Activated T-cell treated with anti-CD3 and anti-CD28 coated beads, Interleukin-2, amount 50 U/mL, for 24 hours (primary cell): Measurements from ENCODE around the gene GABRG3.

ENCODE experiments used
- DNase-seq: peaks from one replicate; pipeline ENCODE4 v3.0.0-alpha.2; 2020
- H3K27ac Mint-ChIP-seq: 2 replicates; pipeline ENCODE4 v1.8.0; 2020; ENCODE audit warnings: mild to moderate bottlenecking, mixed read lengths
- H3K27me3 Mint-ChIP-seq: 2 replicates; pipeline ENCODE4 v1.8.0; 2020; ENCODE audit warnings: mixed read lengths
- H3K36me3 Mint-ChIP-seq: 2 replicates; pipeline ENCODE4 v1.8.0; 2020; ENCODE audit warnings: low read depth, mixed read lengths
- H3K4me1 Mint-ChIP-seq: 2 replicates; pipeline ENCODE4 v1.8.0; 2020; ENCODE audit warnings: low read depth, mixed read lengths
- H3K4me3 Mint-ChIP-seq: 2 replicates; pipeline ENCODE4 v1.8.0; 2020; ENCODE audit warnings: mild to moderate bottlenecking, moderate library complexity, mixed read lengths
- H3K9me3 Mint-ChIP-seq: 2 replicates; pipeline ENCODE4 v1.8.0; 2020; ENCODE audit warnings: mixed read lengths

GABRG3 gene

DNA sequence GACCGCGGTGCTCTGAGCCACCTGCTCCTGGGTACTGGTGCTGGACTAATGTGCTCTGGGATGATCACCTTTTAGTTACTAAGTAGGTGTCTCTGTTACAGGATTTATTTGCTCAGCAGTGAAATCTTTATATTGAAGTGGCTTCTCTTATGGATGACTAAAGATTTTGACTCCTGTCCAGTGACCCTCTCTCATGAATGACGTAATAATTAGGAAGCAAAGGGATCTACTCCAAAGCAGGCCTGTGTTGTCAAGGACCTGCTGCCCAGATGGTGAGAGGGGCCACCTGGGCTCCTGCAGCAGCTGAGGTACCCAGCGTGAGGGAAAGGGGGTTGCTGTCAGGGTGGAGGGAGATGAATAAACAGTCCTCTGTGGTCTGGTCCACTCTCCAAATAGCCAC, 263.6 kb downstream of the GABRG3 start:
- Mint-ChIP-seq H3K9me3 (peaks cover 2% of the 10 kb centered on the region), H3K27ac (no peak overlapping the region), H3K4me3 (no peak overlapping the region), H3K36me3 (no peaks in the 10 kb centered on the region), H3K27me3 (no peaks in the 10 kb centered on the region), H3K4me1 (no peaks in the 10 kb centered on the region)
- no peak for DNase-seq

GRCh38 chr15:27235161-27235560, 264.2 kb downstream of the GABRG3 start:
- Mint-ChIP-seq H3K4me1 (no peaks in the 10 kb centered on the region), H3K27ac (no peak overlapping the region)

GRCh38 chr15:27235681-27236080, 264.7 kb downstream of the GABRG3 start:
- H3K9me3 Mint-ChIP-seq, result peaks cover 2% of the 10 kb centered on the region
- H3K27me3 Mint-ChIP-seq, result no peaks in the 10 kb centered on the region
- no peak overlapping the region for H3K4me3 Mint-ChIP-seq
- no peaks in the 10 kb centered on the region for H3K4me1 Mint-ChIP-seq
- DNase-seq, result no peak
- H3K27ac Mint-ChIP-seq, result no peak overlapping the region
- no peaks in the 10 kb centered on the region for H3K36me3 Mint-ChIP-seq

More at GRCh38 chr15:27235161-27235560, 264.2 kb downstream of the GABRG3 start:
- peaks cover 2% of the 10 kb centered on the region for H3K9me3 Mint-ChIP-seq
- no peaks in the 10 kb centered on the region for H3K27me3 Mint-ChIP-seq
- H3K4me3 Mint-ChIP-seq, result no peak overlapping the region
- no peaks in the 10 kb centered on the region for H3K36me3 Mint-ChIP-seq
- DNase-seq, result no peak

DNA sequence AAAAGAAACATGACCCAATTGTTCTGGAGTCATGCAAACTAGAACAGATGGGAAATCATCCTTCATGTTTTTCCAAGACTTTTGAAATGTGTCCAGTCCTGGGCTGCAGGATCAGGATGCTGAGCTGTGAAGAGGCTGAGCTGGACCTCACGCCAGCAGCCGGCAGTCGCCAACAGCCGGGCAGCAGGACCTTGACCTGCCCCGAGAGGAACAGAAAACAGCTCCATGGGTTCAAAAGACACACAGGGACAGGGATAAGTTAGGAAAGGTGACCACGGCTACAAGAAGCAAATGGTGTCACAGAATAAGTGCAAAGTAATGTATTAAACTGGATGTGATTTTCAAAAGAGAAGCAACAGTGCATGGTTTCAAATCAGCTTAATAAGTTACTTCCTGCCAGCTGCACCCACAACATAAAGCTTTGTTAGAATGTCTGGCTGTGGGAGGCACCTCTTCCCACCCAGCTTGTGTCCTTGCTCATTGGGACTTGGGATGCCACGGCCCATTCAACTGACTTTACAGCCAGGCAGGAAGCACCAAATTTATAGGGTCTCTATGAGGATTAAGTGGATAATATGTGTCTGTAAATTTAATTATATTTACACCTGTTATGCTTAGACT, 266.4 kb downstream of the GABRG3 start:
- Mint-ChIP-seq H3K27ac (no peak overlapping the region), H3K9me3 (no peaks in the 10 kb centered on the region), H3K4me1 (no peaks in the 10 kb centered on the region), H3K27me3 (no peaks in the 10 kb centered on the region), H3K36me3 (no peaks in the 10 kb centered on the region), H3K4me3 (no peak overlapping the region)
- no peak for DNase-seq

- Mint-ChIP-seq H3K27ac (no peak overlapping the region), H3K9me3 (peaks cover under 1% of the 10 kb centered on the region), H3K4me3 (no peak overlapping the region), H3K27me3 (no peaks in the 10 kb centered on the region), H3K36me3 (no peaks in the 10 kb centered on the region), H3K4me1 (no peaks in the 10 kb centered on the region)
- no peak for DNase-seq
These were observed 267.2 kb downstream of the GABRG3 start for GRCh38 chr15:27238209-27238608.

DNA sequence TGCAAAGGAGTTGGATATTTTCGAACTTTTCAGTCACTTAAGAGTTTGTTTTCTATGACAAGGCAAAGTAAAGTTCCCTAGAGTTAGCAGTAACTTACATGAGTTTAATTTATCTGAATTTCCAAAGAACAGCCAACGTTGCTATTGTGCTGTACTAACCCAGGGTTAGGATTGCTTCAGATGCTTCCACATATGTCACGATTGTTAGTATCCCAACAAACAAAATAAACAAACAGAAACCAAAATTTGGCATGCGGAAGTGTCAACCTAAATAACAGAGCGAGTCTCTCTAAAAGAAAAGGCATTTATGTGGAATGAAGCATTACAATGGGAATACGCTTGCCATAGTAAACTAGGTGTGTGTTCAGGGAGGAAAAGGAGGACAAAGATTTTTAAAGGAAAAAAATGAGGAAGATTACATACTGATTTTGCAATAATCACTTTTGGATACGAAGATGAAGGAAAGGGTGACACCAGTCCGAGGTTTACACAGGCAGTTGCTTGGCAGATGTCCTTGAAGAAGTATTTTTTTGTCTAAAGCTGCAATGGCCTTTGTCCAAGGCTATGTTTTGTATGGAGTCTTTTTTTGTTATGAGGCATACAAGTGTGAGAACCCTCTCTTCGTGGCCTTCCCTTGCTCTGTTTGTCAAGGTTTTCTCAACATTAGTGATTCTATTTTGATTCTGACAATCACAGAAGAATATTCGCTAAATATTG, 267.9 kb downstream of the GABRG3 start:
- no peak overlapping the region for H3K27ac Mint-ChIP-seq
- no peaks in the 10 kb centered on the region for H3K27me3 Mint-ChIP-seq
- H3K4me3 Mint-ChIP-seq, result no peak overlapping the region
- H3K36me3 Mint-ChIP-seq, result no peaks in the 10 kb centered on the region
- DNase-seq, result no peak
- no peaks in the 10 kb centered on the region for H3K4me1 Mint-ChIP-seq
- peaks cover 2% of the 10 kb centered on the region for H3K9me3 Mint-ChIP-seq

DNA sequence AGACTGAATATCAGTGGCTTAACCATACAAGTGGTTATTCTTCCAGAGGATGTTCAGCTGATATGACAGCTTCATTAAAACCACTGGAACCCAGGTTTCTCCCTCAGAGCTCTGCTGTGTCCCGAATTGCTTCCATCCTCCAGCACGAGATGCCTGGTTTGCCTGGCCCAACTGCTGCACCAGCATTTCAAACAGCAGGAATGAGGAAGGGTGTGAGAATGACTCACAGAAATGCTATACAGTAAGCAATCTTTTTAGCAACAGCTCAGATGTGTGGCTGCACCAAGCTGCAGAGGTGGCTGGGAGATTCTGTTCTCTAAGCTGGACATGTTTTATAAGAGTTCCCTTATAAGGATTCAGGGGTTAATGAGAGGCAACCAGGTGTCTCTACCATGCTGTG, 271.0 kb downstream of the GABRG3 start:
- Mint-ChIP-seq H3K36me3 (no peaks in the 10 kb centered on the region), H3K9me3 (peaks cover 2% of the 10 kb centered on the region), H3K27ac (no peak overlapping the region), H3K27me3 (no peaks in the 10 kb centered on the region), H3K4me1 (no peaks in the 10 kb centered on the region), H3K4me3 (no peak overlapping the region)
- DNase-seq, result no peak

GRCh38 chr15:27244047-27244446, 273.1 kb downstream of the GABRG3 start:
- H3K27ac Mint-ChIP-seq, result no peak overlapping the region

DNA sequence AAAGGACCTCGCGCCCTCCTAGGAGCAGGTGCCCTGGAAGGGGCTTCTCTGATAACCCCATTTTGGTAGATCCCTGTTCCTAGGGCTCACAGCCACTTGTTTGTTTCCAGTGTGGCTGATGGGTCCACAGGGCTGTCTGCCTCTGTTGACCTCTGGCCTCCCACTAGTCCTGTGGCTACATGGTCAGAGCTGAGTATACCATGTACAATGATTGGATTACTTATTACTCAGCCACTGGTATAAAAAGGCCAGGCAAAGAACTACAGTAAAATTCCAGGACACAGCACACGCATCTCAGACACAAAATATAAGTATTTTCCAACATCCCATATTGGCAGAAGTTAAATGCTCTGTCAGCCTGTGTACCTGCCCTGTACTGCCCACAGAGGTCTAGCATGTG, 277.3 kb downstream of the GABRG3 start:
- Mint-ChIP-seq H3K27me3 (no peaks in the 10 kb centered on the region), H3K27ac (no peak overlapping the region), H3K4me3 (no peak overlapping the region), H3K36me3 (no peaks in the 10 kb centered on the region), H3K4me1 (no peaks in the 10 kb centered on the region), H3K9me3 (peaks cover under 1% of the 10 kb centered on the region)
- no peak for DNase-seq

More at GRCh38 chr15:27244047-27244446, 273.1 kb downstream of the GABRG3 start:
- H3K9me3 Mint-ChIP-seq, result peaks cover 2% of the 10 kb centered on the region
- H3K27me3 Mint-ChIP-seq, result no peaks in the 10 kb centered on the region
- H3K4me1 Mint-ChIP-seq, result no peaks in the 10 kb centered on the region
- DNase-seq, result no peak
- H3K36me3 Mint-ChIP-seq, result no peaks in the 10 kb centered on the region
- H3K4me3 Mint-ChIP-seq, result no peak overlapping the region

DNA sequence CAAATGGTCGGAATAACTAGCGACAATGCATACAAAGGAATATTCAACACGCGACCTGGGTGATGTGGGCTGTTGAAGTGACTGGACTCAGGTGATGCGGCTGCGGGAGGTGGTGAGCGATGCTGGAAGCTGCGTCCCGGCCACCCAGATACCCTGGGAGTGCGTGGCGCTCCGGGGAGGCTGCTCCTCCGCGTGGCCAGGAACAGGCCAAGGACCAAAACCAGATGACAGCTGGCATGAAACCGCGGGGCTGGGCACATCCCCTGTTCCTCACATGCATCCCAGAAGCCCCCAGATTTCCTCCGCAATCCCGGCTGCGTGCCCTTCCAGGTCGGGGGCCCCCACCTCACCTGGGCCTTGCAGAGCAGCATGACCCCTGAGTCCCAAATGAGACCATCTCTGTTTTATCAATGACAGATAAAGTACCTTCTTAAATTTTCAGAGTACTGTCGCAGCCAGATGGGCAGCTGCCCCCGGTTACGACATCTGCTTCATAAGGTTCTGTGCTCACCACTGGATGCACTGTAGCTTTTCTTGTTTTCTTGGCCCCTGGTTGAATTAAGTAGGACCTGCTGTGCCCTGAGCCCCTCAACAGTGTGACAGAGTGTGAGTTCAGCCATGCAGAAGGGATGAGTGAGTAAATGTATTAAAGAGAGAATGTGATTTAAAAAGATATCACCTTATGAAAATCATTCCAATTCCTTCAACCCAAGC, 278.2 kb downstream of the GABRG3 start:
- no peaks in the 10 kb centered on the region for H3K36me3 Mint-ChIP-seq
- no peaks in the 10 kb centered on the region for H3K9me3 Mint-ChIP-seq
- no peaks in the 10 kb centered on the region for H3K4me1 Mint-ChIP-seq
- H3K27ac Mint-ChIP-seq, result no peak overlapping the region
- no peak overlapping the region for H3K4me3 Mint-ChIP-seq
- DNase-seq, result no peak
- H3K27me3 Mint-ChIP-seq, result no peaks in the 10 kb centered on the region

DNA sequence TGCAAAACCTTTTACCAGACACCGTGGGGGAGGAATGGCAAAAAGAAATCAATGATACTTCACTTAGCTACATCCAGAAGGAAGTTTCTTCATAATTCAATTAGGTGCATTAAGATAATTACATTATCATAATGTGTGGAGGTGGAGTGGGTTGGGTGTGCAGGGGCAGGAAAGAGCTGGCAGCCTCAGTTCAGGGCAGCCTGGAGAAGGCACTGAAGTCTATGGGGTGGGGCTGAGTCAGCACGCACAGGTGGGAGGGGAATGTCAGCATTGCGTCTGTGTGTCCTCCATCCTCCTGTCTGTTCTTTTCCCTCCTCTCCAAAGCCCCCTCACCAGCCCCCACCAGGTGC, 278.8 kb downstream of the GABRG3 start:
- Mint-ChIP-seq H3K4me1 (no peaks in the 10 kb centered on the region), H3K27me3 (no peaks in the 10 kb centered on the region), H3K27ac (no peak overlapping the region), H3K4me3 (no peak overlapping the region), H3K9me3 (no peaks in the 10 kb centered on the region), H3K36me3 (no peaks in the 10 kb centered on the region)
- DNase-seq, result no peak

DNA sequence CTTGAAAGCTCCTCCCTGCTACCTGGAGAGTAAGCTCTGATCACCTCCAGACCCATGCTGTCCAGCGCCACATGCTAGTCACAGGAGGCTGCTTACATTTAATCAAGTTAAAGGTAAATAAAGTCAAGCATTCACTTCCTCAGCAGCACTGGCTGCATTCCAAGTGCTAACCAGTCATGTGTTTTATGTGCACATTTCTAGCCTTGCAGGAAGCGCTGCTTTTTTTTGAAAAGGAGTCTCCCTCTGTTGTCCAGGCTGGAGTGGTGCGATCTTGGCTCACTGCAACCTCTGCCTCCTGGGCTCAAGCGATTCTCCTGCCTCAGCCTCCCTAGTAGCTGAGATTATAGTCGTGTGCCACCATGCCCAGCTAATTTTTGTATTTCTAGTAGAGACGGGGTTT, 279.2 kb downstream of the GABRG3 start:
- Mint-ChIP-seq H3K4me1 (no peaks in the 10 kb centered on the region), H3K27me3 (no peaks in the 10 kb centered on the region), H3K4me3 (no peak overlapping the region), H3K9me3 (no peaks in the 10 kb centered on the region), H3K27ac (no peak overlapping the region), H3K36me3 (no peaks in the 10 kb centered on the region)
- DNase-seq, result no peak

DNA sequence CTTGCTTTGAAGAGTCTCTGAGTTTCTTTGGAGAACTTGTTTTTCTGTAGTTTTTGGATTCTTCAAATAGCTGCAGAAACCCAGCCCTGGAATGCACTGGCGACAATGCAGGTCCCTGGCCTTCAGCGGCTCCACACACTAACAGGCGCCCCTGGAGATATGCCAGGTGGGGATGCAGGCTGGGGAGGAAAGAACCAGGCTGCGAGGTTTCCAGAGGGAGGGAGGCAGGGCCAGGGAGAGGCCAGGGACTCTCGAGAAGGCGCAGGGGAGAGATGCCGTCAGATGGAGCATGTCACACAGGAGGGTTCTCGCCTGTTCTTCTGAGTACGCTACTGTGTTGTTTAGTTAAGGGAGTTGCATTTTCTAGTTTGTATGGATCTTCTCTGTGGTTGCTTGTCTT, 283.1 kb downstream of the GABRG3 start:
- H3K9me3 Mint-ChIP-seq, result peaks cover 2% of the 10 kb centered on the region
- H3K4me3 Mint-ChIP-seq, result no peak overlapping the region
- H3K36me3 Mint-ChIP-seq, result no peaks in the 10 kb centered on the region
- no peaks in the 10 kb centered on the region for H3K4me1 Mint-ChIP-seq
- H3K27ac Mint-ChIP-seq, result no peak overlapping the region
- no peak for DNase-seq
- no peaks in the 10 kb centered on the region for H3K27me3 Mint-ChIP-seq

GRCh38 chr15:27254801-27255200, 283.8 kb downstream of the GABRG3 start:
- H3K4me3 Mint-ChIP-seq, result no peak overlapping the region
- no peaks in the 10 kb centered on the region for H3K27me3 Mint-ChIP-seq

GRCh38 chr15:27256446-27256845, 285.5 kb downstream of the GABRG3 start:
- no peak overlapping the region for H3K27ac Mint-ChIP-seq
- no peak for DNase-seq
- no peaks in the 10 kb centered on the region for H3K4me1 Mint-ChIP-seq
- no peak overlapping the region for H3K4me3 Mint-ChIP-seq
- no peaks in the 10 kb centered on the region for H3K36me3 Mint-ChIP-seq
- H3K27me3 Mint-ChIP-seq, result no peaks in the 10 kb centered on the region
- peaks cover 11% of the 10 kb centered on the region for H3K9me3 Mint-ChIP-seq

More at GRCh38 chr15:27254801-27255200, 283.8 kb downstream of the GABRG3 start:
- Mint-ChIP-seq H3K27ac (no peak overlapping the region), H3K9me3 (peaks cover 6% of the 10 kb centered on the region), H3K4me1 (no peaks in the 10 kb centered on the region), H3K36me3 (no peaks in the 10 kb centered on the region)
- no peak for DNase-seq
